ENCODE measurements around the gene PAOX.
"Not testable (repeated sequence)": the region's sequence is repeated elsewhere in the genome, so short reads cannot be mapped to it uniquely, and the experiment has no call there.

The PAOX gene

GRCh38 chr10:133365461-133366129 lies 13.5 kb upstream of the PAOX start:
- DNase-seq: no peak

GRCh38 chr10:133366130-133366478 lies 13.0 kb upstream of the PAOX start:
- no peak for DNase-seq

- DNase-seq: no peak
These were observed 12.3 kb upstream of the PAOX start for GRCh38 chr10:133366751-133367150.

GRCh38 chr10:133367461-133367860 lies 11.6 kb upstream of the PAOX start:
- DNase-seq: not testable (repeated sequence)

- no peak for DNase-seq
These were observed 10.9 kb upstream of the PAOX start for GRCh38 chr10:133368153-133368552.

GRCh38 chr10:133370030-133370786 lies 8.9 kb upstream of the PAOX start:
- DNase-seq: no peak

GRCh38 chr10:133372507-133372906 lies 6.6 kb upstream of the PAOX start:
- no peak for DNase-seq

GRCh38 chr10:133373174-133374090 lies 5.6 kb upstream of the PAOX start, which contains the start of gene ECHS1:
Gene ECHS1, minus strand, starts transcription at chr10:133373354. Its CDS starts 21 bp downstream, at chr10:133373333.
- DNase-seq: peak; percentile 90

GRCh38 chr10:133375357-133376115 lies 3.5 kb upstream of the PAOX start:
- DNase-seq: no peak

GRCh38 chr10:133376183-133376582 lies 2.9 kb upstream of the PAOX start:
- DNase-seq: not testable (repeated sequence)

GRCh38 chr10:133377025-133377817 lies 1.8 kb upstream of the PAOX start:
- no peak for DNase-seq

- no peak for DNase-seq
These were observed 1.2 kb upstream of the PAOX start for GRCh38 chr10:133377818-133378250.

- peak; percentile 39 for DNase-seq
These were observed 588 bp upstream of the PAOX start for GRCh38 chr10:133378251-133379096.

GRCh38 chr10:133379801-133380666 lies 972 bp downstream of the PAOX start:
- no peak for DNase-seq

- DNase-seq: no peak
These were observed 2.0 kb downstream of the PAOX start for GRCh38 chr10:133381036-133381435.

GRCh38 chr10:133383551-133383950 lies 4.5 kb downstream of the PAOX start:
- no peak for DNase-seq

GRCh38 chr10:133384071-133384470 lies 5.0 kb downstream of the PAOX start:
- no peak for DNase-seq

GRCh38 chr10:133385214-133385613 lies 6.2 kb downstream of the PAOX start:
- no peak for DNase-seq

GRCh38 chr10:133386951-133387350 lies 7.9 kb downstream of the PAOX start:
- DNase-seq: not testable (repeated sequence)
